ENCODE data around the gene ROBO4. TPM values are rescaled to one million over a fixed set of nuclear protein-coding genes. Genes with fewer than 3 reads are reported as not detected.

The ROBO4 gene
- total and polyA plus RNA-seq, 2 experiments from 2014 or later: not detected

GRCh38 chr11:124886476-124886875, 11.2 kb downstream of the ROBO4 start:
- Mint-ChIP-seq H3K27me3 (ENCODE audit: insufficient read depth, low read depth, poor library complexity) (peaks cover 6% of the 10 kb centered on the region), H3K4me3 (no peak overlapping the region; the same call in 2 of the 3 replicates), H3K4me1 (no peaks in the 10 kb centered on the region; the same call in none of the 3 replicates), H3K27ac (no peak overlapping the region), H3K9me3 (no peaks in the 10 kb centered on the region; the same call in 2 of the 3 replicates), H3K36me3 (ENCODE audit: low read depth) (no peaks in the 10 kb centered on the region; the same call in 2 of the 3 replicates)
- Histone ChIP-seq H3K27me3 (ENCODE audit: insufficient read depth) (0 out of 2 replicates have a peak, but pooled peaks cover 10% of the 10 kb centered on the region), H3K4me2 (no peak overlapping the region), H3K79me2 (replicated peaks; ENCODE audit: insufficient read depth) (no peaks in the 10 kb centered on the region), H3K4me1 (ENCODE audit: insufficient read depth) (no peaks in the 10 kb centered on the region), H2AFZ (no peak overlapping the region), H3K9me2 (ENCODE audit: insufficient read depth) (peaks cover 5% of the 10 kb centered on the region; the same call in 1 of the 2 replicates), H4K20me1 (replicated peaks; ENCODE audit: insufficient read depth) (no peaks in the 10 kb centered on the region), H3K36me3 (ENCODE audit: insufficient read depth) (no peaks in the 10 kb centered on the region), H3K27ac (ENCODE audit: low read depth) (no peak overlapping the region), H3F3A (replicated peaks; ENCODE audit: low read depth) (no peaks in the 10 kb centered on the region), H3K4me3 (no peak overlapping the region)
- TF ChIP-seq STAT1 (IDR thresholded peaks at IDR 0.05; ENCODE audit: unreplicated experiment) (no peak), EZH2 (IDR thresholded peaks at IDR 0.05; ENCODE audit: low read depth, unreplicated experiment) (no peak), CTCF (conservative IDR thresholded peaks at IDR 0.05; ENCODE audit: low read depth in 2 of 2) (no peak), REST (IDR thresholded peaks at IDR 0.05; ENCODE audit: unreplicated experiment) (no peak), ZNF331 (CRISPR knock-in tag; IDR thresholded peaks at IDR 0.05; ENCODE audit: low read depth) (no peak), NANOG (IDR thresholded peaks at IDR 0.05; ENCODE audit: borderline replicate concordance) (no peak), ETS1 (IDR thresholded peaks at IDR 0.05) (no peak), JUNB (IDR thresholded peaks at IDR 0.05; ENCODE audit: unreplicated experiment) (no peak), POLR2AphosphoS5 (IDR thresholded peaks at IDR 0.05; ENCODE audit: low read depth) (no peak), ZNF462 (CRISPR knock-in tag; IDR thresholded peaks at IDR 0.05) (no peak), ZNF114 (CRISPR knock-in tag; IDR thresholded peaks at IDR 0.05) (no peak), CREB1 (CRISPR knock-in tag; IDR thresholded peaks at IDR 0.05; ENCODE audit: low read depth) (no peak), EZH2phosphoT487 (IDR thresholded peaks at IDR 0.05; ENCODE audit: unreplicated experiment) (no peak)
- no peak; the same call in 2 of the 3 replicates for ATAC-seq
- no peak for DNase-seq (ENCODE audit: low spot score)
